MCF 10A (cell line): ENCODE results near the gene ADAP1. TPM values are rescaled to one million over a fixed set of nuclear protein-coding genes. Genes with fewer than 3 reads are reported as not detected.
"Not testable (repeated sequence)": the region's sequence is repeated elsewhere in the genome, so short reads cannot be mapped to it uniquely, and the experiment has no call there.

Experiments
- BruUV-seq: library from RNA; stranded (reverse); fragments of 400-500 nt; replicated peaks from 2 replicates; lab custom pipeline; 2021; lab: Mats Ljungman, UMichigan
- CTCF ChIA-PET: fragments of 300-600 bp; sonication (Branson Sonifier 250); formaldehyde crosslinking; extraction: SDS; loops from one replicate; lab custom pipeline; 2021; ENCODE audit warnings: antibody characterized with exemption, inconsistent platforms; lab: Yijun Ruan, JAX
- POLR2A ChIA-PET: fragments of 300-600, 350-650 bp; sonication (Branson Sonifier 250); formaldehyde crosslinking; extraction: SDS; loops from one replicate; lab custom pipeline; 2020; ENCODE audit warnings: antibody characterized with exemption, inconsistent platforms; lab: Yijun Ruan, JAX
- DNase-seq: peaks from one replicate; pipeline ENCODE4 v3.0.0-alpha.2; 2018; ENCODE audit not compliant: unreplicated experiment
- H3K27ac Mint-ChIP-seq: one replicate; pipeline ENCODE4 v1.8.0; 2022; ENCODE audit warnings: mild to moderate bottlenecking, low read depth, mixed read lengths; ENCODE audit not compliant: unreplicated experiment
- H3K27me3 Mint-ChIP-seq: one replicate; pipeline ENCODE4 v1.8.0; 2022; ENCODE audit warnings: mixed read lengths; ENCODE audit not compliant: insufficient read depth, unreplicated experiment
- H3K36me3 Mint-ChIP-seq: one replicate; pipeline ENCODE4 v1.8.0; 2022; ENCODE audit warnings: mild to moderate bottlenecking, moderate library complexity, mixed read lengths; ENCODE audit not compliant: insufficient read depth, unreplicated experiment
- H3K4me1 Mint-ChIP-seq: one replicate; pipeline ENCODE4 v1.8.0; 2022; ENCODE audit warnings: mixed read lengths; ENCODE audit not compliant: insufficient read depth, unreplicated experiment
- H3K4me3 Mint-ChIP-seq: one replicate; pipeline ENCODE4 v1.8.0; 2022; ENCODE audit warnings: mild to moderate bottlenecking, moderate library complexity, mixed read lengths; ENCODE audit not compliant: unreplicated experiment
- H3K9me3 Mint-ChIP-seq: one replicate; pipeline ENCODE4 v1.8.0; 2022; ENCODE audit warnings: mixed read lengths; ENCODE audit not compliant: unreplicated experiment
- intact Hi-C: fragments of 100-400 bp; cut with micrococcal nuclease; formaldehyde crosslinking; loops from 2 replicates; pipeline ENCODE4 v1.14.1; 2022
- total RNA-seq: library from RNA; stranded (reverse); gene quantifications from 2 replicates; pipeline ENCODE4 v1.2.3, GENCODE V29; 2022
- TF ChIP-seq, protein P1 (sequence below): fragments of 200-600 bp; IDR thresholded peaks from one replicate; pipeline ENCODE4 v1.8.0; 2022; ENCODE audit warnings: antibody characterized with exemption, mild to moderate bottlenecking; ENCODE audit not compliant: unreplicated experiment

ADAP1 gene
- total RNA-seq, 1 experiment from 2014 or later = 7.0 TPM

DNA sequence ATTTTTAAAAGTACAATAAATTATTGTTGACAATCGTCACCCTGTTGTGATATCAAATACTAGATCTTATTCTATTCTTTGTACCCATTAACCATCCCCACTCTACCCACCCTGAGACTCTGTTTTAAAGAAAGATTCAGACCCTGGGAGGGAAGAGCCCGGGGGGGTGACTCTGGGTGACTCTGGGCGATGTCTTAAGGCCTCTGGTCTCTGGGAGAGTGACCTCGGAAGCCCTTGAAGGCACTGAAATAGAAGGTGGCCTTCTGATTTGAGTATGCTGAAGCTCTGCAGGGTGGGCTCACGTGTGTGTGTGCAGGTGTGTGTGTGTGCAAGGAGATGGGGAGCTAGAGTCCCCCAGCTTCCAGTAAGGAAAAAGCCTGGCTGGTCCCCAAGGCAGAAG is 9.7 kb downstream of the ADAP1 start:
- ChIA-PET CTCF (interaction anchor here (1.4 to 1.7 kb wide), 2 partner anchors 16 to 32 kb away, joined by 3 to 5 read pairs; no protein-coding TSS in a partner anchor), POLR2A (interaction anchor here (1.1 to 1.9 kb wide), 7 partner anchors 9 to 68 kb away, joined by 3 to 15 read pairs (median 5); partner anchors contain the start of genes COX19 and GET4)
- Mint-ChIP-seq H3K27ac (peak overlapping the region; percentile 59), H3K9me3 (no peaks in the 10 kb centered on the region), H3K4me3 (no peak overlapping the region), H3K4me1 (peaks cover 5% of the 10 kb centered on the region), H3K36me3 (no peaks in the 10 kb centered on the region), H3K27me3 (peaks cover 21% of the 10 kb centered on the region)
- no peak for DNase-seq
- TF ChIP-seq, protein P1, sequence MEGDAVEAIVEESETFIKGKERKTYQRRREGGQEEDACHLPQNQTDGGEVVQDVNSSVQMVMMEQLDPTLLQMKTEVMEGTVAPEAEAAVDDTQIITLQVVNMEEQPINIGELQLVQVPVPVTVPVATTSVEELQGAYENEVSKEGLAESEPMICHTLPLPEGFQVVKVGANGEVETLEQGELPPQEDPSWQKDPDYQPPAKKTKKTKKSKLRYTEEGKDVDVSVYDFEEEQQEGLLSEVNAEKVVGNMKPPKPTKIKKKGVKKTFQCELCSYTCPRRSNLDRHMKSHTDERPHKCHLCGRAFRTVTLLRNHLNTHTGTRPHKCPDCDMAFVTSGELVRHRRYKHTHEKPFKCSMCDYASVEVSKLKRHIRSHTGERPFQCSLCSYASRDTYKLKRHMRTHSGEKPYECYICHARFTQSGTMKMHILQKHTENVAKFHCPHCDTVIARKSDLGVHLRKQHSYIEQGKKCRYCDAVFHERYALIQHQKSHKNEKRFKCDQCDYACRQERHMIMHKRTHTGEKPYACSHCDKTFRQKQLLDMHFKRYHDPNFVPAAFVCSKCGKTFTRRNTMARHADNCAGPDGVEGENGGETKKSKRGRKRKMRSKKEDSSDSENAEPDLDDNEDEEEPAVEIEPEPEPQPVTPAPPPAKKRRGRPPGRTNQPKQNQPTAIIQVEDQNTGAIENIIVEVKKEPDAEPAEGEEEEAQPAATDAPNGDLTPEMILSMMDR = no peak
- intact Hi-C loops = no loop called here
- BruUV-seq = no TSS peak

DNA sequence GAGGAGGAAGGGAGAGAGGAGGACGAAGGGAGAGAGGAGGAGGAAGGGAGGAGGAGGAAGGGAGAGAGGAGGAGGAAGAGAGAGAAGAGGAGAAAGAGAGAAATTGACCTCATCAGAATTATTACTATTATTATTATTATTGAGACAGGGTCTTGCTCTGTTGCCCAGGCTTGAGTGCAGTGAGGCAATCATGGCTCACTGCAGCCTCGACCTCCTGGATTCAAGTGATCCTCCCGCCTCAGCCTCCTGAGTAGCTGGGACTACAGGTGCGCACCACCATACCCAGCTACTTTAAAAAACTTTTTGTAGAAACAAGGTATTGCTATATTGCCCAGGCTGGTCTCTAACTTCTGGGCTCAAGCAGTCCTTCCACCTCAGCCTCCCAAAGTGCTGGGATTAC is 10.7 kb downstream of the ADAP1 start:
- CTCF ChIA-PET, H3K36me3 Mint-ChIP-seq, POLR2A ChIA-PET, H3K4me3 Mint-ChIP-seq, BruUV-seq, intact Hi-C loops, DNase-seq, H3K9me3 Mint-ChIP-seq, H3K27ac Mint-ChIP-seq, H3K4me1 Mint-ChIP-seq: not testable (repeated sequence)
- peaks cover 21% of the 10 kb centered on the region for H3K27me3 Mint-ChIP-seq

DNA sequence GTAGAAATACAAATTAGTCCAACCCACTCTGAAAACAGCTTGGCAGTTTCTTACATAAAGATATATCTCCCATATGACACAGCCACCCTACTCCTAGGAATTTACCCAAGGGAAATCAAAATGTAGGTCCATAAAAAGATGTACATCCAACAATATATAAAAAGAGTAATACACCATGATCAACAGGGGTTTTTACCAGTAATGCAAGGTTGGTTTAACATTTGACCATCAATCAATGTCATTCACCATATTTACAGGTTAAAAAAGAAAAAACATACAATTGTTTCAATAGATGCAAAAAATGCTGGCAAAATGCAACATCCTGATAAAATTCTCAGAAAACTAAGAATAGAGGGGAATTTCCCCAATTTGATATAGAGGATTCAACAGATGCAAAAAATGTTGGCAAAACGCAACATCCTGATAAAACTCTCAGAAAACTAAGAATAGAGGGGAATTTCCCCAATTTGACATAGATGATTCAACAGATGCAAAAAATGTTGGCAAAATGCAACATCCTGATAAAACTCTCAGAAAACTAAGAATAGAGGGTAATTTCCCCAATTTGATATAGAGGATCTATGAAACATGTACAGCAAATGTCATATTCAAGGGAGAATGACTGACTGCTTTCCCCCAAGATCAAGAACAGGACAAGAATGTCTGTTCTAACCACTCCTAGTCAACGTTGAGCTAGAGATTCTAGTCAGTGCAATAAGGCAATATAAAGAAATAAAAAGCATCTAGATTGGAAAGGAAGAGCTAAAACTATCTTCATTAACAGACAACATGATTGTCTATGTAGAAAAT is 13.7 kb downstream of the ADAP1 start:
- intact Hi-C loops = no loop called here
- CTCF ChIA-PET = no interaction called here
- peaks cover 5% of the 10 kb centered on the region for H3K4me1 Mint-ChIP-seq

DNA sequence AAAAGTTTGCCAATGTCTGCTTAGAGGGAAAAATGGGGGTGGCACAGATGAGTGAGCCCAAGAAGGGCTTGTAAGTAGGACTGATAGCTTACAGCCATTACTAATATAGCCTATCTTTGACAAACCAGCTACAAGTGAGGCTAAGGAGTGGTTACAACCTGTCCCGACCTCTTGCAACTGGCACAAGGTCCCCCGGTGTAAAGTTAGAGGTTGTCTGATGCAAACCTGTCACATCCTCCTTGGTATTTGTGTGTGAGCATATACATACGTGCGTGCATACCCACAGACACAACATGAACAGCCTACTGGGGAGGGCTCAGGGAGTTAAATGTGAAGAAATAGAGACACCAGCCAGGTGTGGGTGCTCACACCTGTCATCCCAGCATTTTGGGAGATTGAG is 14.6 kb downstream of the ADAP1 start:
- H3K36me3 Mint-ChIP-seq = no peaks in the 10 kb centered on the region
- peaks cover 3% of the 10 kb centered on the region for H3K4me1 Mint-ChIP-seq
- DNase-seq = no peak
- ChIA-PET CTCF (no interaction called here), POLR2A (no interaction called here)
- no peaks in the 10 kb centered on the region for H3K9me3 Mint-ChIP-seq
- TF ChIP-seq, protein P1 = no peak
- intact Hi-C loops = no loop called here
- no TSS peak for BruUV-seq
- peaks cover 21% of the 10 kb centered on the region for H3K27me3 Mint-ChIP-seq
- no peak overlapping the region for H3K4me3 Mint-ChIP-seq
- H3K27ac Mint-ChIP-seq = no peak overlapping the region

More for the DNA sequence above, 13.7 kb downstream of the ADAP1 start:
- TF ChIP-seq, protein P1 = no peak
- no peak for DNase-seq
- no peak overlapping the region for H3K27ac Mint-ChIP-seq
- H3K4me3 Mint-ChIP-seq = no peak overlapping the region
- no peaks in the 10 kb centered on the region for H3K36me3 Mint-ChIP-seq
- peaks cover 21% of the 10 kb centered on the region for H3K27me3 Mint-ChIP-seq
- BruUV-seq = no TSS peak
- no peaks in the 10 kb centered on the region for H3K9me3 Mint-ChIP-seq
- POLR2A ChIA-PET = interaction anchor here (1.7 kb wide), 1 partner anchor 12 kb away, joined by 9 read pairs; no protein-coding TSS in a partner anchor
